Measurements from ENCODE around the gene COBL. TPM values are rescaled to one million over a fixed set of nuclear protein-coding genes. Genes with fewer than 3 reads are reported as not detected.

The COBL gene
- total RNA-seq, 1 experiment from 2014 or later, result 52.3 TPM

DNA sequence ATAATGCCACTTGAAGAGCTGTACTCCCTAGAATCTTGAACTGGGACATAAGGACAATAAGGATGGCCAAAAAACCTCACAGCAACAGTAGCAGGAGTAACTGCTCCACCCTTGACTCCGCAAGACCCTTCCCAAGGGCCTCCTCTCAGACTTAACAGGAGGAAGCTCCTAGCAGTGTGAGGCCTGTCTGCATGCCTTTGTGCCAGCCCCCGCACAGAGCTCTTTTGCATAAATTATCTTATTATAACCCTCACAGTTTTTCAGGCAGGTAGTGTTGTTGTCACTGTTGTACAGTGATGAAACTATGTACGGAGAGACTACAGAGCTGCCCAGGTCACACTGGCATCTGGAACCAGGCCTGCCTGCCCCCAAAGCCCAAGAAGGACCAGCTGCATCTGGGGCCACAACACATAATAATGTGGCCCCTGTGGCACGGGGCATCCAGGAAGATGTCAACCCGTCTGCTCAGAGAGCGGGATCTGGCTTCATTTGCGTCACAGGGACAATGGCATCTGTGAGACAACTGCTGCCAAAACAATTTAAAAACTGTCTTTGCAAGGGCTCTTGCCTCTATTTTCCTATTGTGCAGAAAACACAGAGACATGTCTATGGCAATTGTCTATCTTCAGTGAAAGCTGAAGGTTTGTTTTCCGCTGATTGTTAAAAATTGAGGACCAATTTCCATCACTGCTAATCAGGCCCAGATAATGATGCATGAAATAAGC, 284.7 kb downstream of the COBL start:
- no peaks in the 10 kb centered on the region for H3K27me3 ChIP-seq (ENCODE audit: insufficient read depth, low read length)
- no peak overlapping the region for H2AFZ ChIP-seq (ENCODE audit: low read length)
- H2BK20ac ChIP-seq (ENCODE audit: low read depth, low read length, poor library complexity, severe bottlenecking), result no peak overlapping the region
- H3K23ac ChIP-seq (ENCODE audit: insufficient read length, low read depth, low read length), result no peak overlapping the region
- H4K8ac ChIP-seq (replicated peaks; ENCODE audit: insufficient read length, low read depth, low read length), result no peak overlapping the region
- no peaks in the 10 kb centered on the region for H3K79me2 ChIP-seq (ENCODE audit: insufficient read depth, low read length)
- H3K27me3 Mint-ChIP-seq (ENCODE audit: low read depth), result no peaks in the 10 kb centered on the region
- H3K4ac ChIP-seq (ENCODE audit: low read depth, low read length), result no peak overlapping the region
- no peak overlapping the region for H2AK5ac ChIP-seq (ENCODE audit: insufficient read length, low read length)
- H3K9me3 ChIP-seq (ENCODE audit: control insufficient read depth, low read depth, low read length), result no peaks in the 10 kb centered on the region
- no CpG with 5 or more reads among the region's 8 CpGs for WGBS (ENCODE audit: extremely low coverage, insufficient read length, low lambda C conversion rate)
- no peak overlapping the region for H3K18ac ChIP-seq (ENCODE audit: insufficient read length, low read depth, low read length)
- no peak for TF ChIP-seq CTCF (conservative IDR thresholded peaks at IDR 0.05)
- peaks cover 0 to 35% (median 32%) of the 10 kb centered on the region in 3 experiments; a peak in 4 of 7 replicates for H3K36me3 Mint-ChIP-seq (ENCODE audit: insufficient read depth in 1 of 3, low read depth in 3 of 3)
- no peak overlapping the region for H3K56ac ChIP-seq (ENCODE audit: insufficient read length, low read depth, low read length)
- no peak overlapping the region for H2BK12ac ChIP-seq (ENCODE audit: insufficient read length, low read depth, low read length)
- no peak overlapping the region for H2BK15ac ChIP-seq (ENCODE audit: low read depth, low read length)
- peaks cover 5% of the 10 kb centered on the region; the same call in 1 of the 2 replicates for H3K4me1 ChIP-seq (ENCODE audit: insufficient read depth, low read length)
- peaks cover 2% of the 10 kb centered on the region for H4K20me1 ChIP-seq (ENCODE audit: control insufficient read depth, insufficient read depth, insufficient read length)
- H2BK5ac ChIP-seq (ENCODE audit: insufficient read length, low read length), result no peak overlapping the region
- H3K9ac ChIP-seq (ENCODE audit: extremely low read depth, insufficient read length, low read length), result no peak overlapping the region
- peak overlapping the region in 1 of 3 experiments; percentile 62; a peak in 1 of 7 replicates for H3K27ac Mint-ChIP-seq
- H3K9me3 Mint-ChIP-seq, result no peaks in the 10 kb centered on the region
- no peak overlapping the region for H4K91ac ChIP-seq (ENCODE audit: insufficient read length, low read depth, low read length)
- no peak overlapping the region for H3K14ac ChIP-seq (ENCODE audit: insufficient read depth, low read length)
- peaks cover 20 to 31% of the 10 kb centered on the region in 2 experiments for H3K4me1 Mint-ChIP-seq
- no peak overlapping the region for H3K4me2 ChIP-seq (ENCODE audit: insufficient read depth, insufficient read length, low read length)
- H3K79me1 ChIP-seq (ENCODE audit: insufficient read depth, low read depth, low read length, poor library complexity, severe bottlenecking), result no peaks in the 10 kb centered on the region
- H3T11ph ChIP-seq (ENCODE audit: low read length), result no peak overlapping the region
- no peaks in the 10 kb centered on the region for H3K23me2 ChIP-seq (ENCODE audit: insufficient read length, low read depth, low read length, poor library complexity, severe bottlenecking)
- no peak overlapping the region for H4K5ac ChIP-seq (ENCODE audit: insufficient read length, low read depth, low read length)
- no peak overlapping the region for H3K27ac ChIP-seq (ENCODE audit: insufficient read length, low read depth, low read length)
- H3K4me3 Mint-ChIP-seq, result no peak overlapping the region
- H2BK120ac ChIP-seq (ENCODE audit: low read depth, low read length, poor library complexity, severe bottlenecking), result no peak overlapping the region
- DNase-seq, result no peak

Measured in H9 (cell line).